GM20431 (cell line): Measurements from ENCODE around the gene EXOC3L1.

Source experiments
- in situ Hi-C: fragments of 300-500 bp; cut with MseI, MboI; formaldehyde crosslinking; loops from one replicate; pipeline ENCODE4 v1.15.0; 2020; ENCODE audit warnings: low sequenced_read_pairs; ENCODE audit not compliant: unreplicated experiment

Gene EXOC3L1

GRCh38 chr16:67150047-67150832 is 39.7 kb downstream of the EXOC3L1 start:
- in situ Hi-C loops = no loop called here

- in situ Hi-C loops = no loop called here
These were observed 40.5 kb downstream of the EXOC3L1 start for GRCh38 chr16:67149276-67150046.

DNA sequence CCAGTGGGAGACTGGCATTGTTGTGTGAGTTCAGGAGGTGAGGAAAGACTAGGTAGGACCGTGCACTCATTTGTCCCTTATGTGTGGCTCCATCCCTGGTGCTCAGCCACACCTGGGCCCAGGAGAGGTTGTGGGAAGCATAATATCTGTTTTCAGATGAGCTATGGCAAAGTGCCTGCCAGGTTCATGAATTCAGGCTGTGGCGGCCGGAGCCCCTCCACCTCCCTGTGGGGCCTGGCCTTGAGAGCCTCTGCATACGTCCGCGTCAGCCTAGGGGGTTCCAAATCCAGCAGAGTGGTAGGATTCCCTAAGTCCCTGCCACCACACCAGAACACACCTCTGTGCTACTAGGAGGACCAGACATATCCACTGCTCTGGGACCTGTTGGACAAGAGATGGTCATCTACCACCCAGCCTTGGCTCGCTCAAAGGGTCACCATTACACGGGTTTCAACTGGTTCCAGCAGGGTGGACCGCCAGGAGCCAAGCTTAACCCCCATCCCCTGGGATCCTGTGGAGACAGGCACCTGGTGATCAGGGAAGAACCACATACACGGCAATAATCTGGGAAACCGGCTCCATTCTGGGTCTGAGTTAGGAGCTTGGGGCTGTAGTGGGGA is 41.2 kb downstream of the EXOC3L1 start:
- in situ Hi-C loops = no loop called here

- in situ Hi-C loops = no loop called here
These were observed 41.7 kb downstream of the EXOC3L1 start for GRCh38 chr16:67148221-67148620.

- in situ Hi-C loops = no loop called here
These were observed 42.3 kb downstream of the EXOC3L1 start for GRCh38 chr16:67147437-67148140.

DNA sequence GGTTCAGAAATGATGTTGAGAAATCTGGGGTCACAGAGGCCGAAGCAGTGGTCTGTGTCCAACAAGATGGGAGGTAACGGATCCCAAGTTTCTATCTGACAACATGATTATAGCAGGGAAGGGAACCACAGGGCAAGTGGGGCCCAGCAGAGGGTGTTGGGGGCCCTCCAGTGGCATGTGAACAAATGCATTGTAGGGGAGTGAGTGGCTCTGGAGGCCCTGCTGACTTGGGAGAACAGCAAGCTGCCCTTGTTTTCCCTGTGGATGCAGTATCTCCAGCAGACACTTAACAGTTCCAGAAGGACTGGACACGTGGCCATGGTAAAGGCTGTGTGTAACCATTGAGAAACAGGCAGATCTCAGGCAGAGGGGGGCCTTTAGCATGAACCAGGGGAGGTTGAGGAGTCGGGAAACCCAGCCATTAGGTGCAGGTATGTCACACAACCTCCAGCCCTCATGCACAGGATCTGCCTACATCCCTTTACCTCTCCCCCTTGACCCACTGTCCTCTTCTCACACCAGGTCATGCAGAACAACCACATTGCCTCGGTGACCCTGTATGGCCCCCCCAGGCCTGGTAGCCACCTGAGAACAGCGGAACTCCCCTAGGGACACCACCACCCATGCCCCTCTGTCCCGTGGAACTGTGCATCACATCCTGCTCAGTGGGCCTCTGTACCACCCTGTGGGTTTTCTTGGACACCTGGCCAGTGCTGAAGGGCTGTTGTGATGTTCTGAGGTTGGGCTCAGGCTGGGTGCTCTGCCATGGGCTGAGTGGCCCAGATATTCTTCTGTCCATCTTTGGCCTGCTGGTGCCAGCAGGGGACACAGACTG is 43.2 kb downstream of the EXOC3L1 start:
- in situ Hi-C loops = no loop called here

DNA sequence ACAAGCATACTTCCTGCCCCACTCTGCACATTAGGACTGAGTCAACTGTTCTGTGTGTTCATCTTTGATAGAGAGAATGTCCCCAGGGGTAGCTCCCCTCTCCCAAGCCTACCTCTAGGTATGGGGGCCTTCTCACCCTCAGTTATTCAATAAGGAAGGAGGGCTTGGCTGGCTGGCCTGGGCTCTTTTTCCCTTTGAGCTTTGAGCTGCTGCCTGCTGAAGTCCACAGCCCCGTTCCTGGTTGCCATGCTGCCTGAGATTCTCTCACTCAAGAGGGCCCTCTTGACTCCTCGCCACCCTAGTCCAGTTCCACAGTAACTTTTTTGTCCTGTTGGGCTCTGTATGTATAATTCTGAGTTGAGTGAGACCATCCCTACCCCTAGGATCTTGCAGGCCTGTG is 44.2 kb downstream of the EXOC3L1 start:
- in situ Hi-C loops = no loop called here

GRCh38 chr16:67144943-67145342 is 45.0 kb downstream of the EXOC3L1 start:
- in situ Hi-C loops = no loop called here

- in situ Hi-C loops = no loop called here
These were observed 47.6 kb downstream of the EXOC3L1 start for GRCh38 chr16:67142342-67142741.

- in situ Hi-C loops = no loop called here
These were observed 48.5 kb downstream of the EXOC3L1 start for GRCh38 chr16:67141391-67141790.

DNA sequence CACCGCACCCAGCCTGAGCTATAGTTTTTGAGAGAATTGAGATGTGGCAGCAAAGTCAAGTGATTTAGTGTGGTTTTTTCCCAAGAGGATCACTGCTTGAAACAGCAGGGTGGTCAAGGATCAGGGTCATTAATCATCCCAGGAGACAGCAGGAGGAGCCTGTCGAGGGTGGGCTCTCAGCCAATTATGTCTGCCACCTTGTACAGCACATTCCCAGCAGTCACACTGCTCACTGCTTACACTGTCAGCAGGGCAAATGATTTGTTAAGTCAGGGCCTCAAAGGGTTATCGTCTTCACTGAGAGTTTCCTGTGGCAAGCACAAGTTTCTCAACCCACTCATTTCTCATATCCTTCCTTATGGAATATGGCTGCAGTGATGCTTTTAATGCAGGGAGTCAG is 52.3 kb downstream of the EXOC3L1 start:
- in situ Hi-C loops = no loop called here
